Measurements from ENCODE around the gene CCDC13.

Gene CCDC13

DNA sequence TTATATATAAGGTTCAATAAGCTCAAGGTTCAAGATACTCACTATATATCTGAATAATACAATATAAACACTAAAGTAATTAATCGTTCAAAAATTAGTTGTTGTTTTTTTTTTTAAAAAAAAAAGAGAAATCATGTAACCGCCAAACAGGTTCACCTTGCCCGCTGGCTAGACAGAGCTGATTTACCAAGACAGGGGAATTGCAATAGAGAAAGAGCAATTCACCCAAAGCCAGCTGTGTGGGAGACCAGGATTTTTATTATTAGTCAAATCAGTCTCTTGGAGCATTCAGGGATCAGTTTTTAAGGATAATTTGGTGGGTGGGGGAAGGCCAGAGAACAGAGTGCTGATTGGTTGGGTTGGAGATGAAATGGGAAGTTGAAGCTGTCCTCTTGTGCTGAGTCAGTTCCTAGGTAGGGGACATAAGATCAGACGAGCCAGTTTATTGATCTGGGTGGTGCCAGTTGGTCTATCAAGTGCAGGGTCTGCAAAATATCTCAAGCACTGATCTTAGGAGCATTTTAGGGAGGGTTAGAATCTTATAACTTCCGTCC, 23.4 kb upstream of the CCDC13 start:
- no peaks in the 10 kb centered on the region for H3K9me3 ChIP-seq (ENCODE audit: control insufficient read depth in 2 of 2, low read length in 2 of 2)
- peaks cover 15% of the 10 kb centered on the region for H3K4me1 ChIP-seq (ENCODE audit: control insufficient read depth, insufficient read depth, low read length)
- H3K27ac ChIP-seq (ENCODE audit: low read length), result no peak overlapping the region
- no peak overlapping the region for H3K4me3 ChIP-seq (ENCODE audit: low read length in 2 of 2)
- H3K9ac ChIP-seq (ENCODE audit: low read length in 2 of 2), result no peak overlapping the region
- H3K36me3 ChIP-seq (ENCODE audit: control insufficient read depth in 2 of 2, insufficient read depth in 2 of 2, low read length in 2 of 2), result peaks cover 6 to 8% of the 10 kb centered on the region in 2 donors
- H3K27me3 ChIP-seq (ENCODE audit: control insufficient read depth in 1 of 2, insufficient read depth in 2 of 2, low read length in 2 of 2), result no peaks in the 10 kb centered on the region

DNA sequence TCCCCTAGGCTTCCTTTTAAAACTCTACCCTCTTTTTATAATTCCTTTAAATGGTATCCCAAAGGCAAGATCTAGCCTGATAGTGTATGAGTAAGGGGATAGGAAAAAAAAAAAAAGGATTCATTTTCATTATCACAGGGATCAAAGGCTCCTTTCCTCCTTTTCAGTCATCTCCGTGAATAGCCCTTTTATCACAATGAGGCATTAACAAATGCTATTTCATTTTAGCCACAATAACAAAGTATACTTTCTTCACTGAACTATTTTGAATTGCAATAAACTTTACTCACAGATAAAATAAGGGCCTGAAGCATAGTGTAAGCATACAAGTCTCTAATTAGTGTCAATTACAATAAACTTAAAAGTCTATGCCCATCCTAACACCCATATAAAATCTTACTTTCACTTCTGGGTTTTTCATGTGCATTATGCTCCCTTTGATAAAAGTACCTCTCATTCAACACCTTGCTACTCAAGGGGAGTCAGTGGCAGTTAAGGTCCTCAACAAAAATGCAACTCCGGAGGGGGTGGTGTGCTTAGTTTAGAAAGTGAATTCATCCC, 22.6 kb upstream of the CCDC13 start:
- Histone ChIP-seq H3K27ac (ENCODE audit: low read length) (no peak overlapping the region), H3K36me3 (ENCODE audit: control insufficient read depth in 2 of 2, insufficient read depth in 2 of 2, low read length in 2 of 2) (peaks cover 6 to 8% of the 10 kb centered on the region in 2 donors), H3K9ac (ENCODE audit: low read length in 2 of 2) (no peak overlapping the region)

DNA sequence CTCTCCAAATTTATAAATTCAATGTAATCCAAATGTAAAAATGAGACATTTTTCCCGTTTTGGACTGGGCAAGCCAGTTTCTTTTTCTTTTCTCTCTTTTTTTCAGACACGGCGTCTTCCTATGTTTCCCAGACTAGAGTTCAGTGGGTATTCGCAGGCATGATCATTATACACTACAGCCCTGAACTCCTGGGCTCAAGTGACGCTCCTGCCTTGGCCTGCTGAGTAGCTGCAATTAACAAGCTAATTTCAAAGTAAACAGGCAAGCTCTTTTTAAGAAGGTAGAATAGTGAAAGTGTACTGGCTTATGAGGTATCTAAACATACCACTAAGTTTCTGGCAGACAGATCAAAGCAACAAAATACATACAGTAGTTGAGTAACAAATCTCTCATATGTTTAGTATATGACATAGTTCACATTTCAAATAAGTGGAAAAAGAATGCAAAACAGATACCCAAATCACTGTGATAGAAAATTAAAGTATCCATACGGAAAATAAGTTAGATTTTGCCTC, 17.7 kb upstream of the CCDC13 start:
- H3K4me3 ChIP-seq (ENCODE audit: low read length in 2 of 2), result no peak overlapping the region
- no peaks in the 10 kb centered on the region for H3K27me3 ChIP-seq (ENCODE audit: control insufficient read depth in 1 of 2, insufficient read depth in 2 of 2, low read length in 2 of 2)
- H3K36me3 ChIP-seq (ENCODE audit: control insufficient read depth in 2 of 2, insufficient read depth in 2 of 2, low read length in 2 of 2), result peaks cover 8 to 9% of the 10 kb centered on the region in 2 donors
- H3K9ac ChIP-seq (ENCODE audit: low read length in 2 of 2), result no peak overlapping the region
- H3K9me3 ChIP-seq (ENCODE audit: control insufficient read depth in 2 of 2, low read length in 2 of 2), result no peaks in the 10 kb centered on the region
- no peaks in the 10 kb centered on the region for H3K4me1 ChIP-seq (ENCODE audit: control insufficient read depth, insufficient read depth, low read length)
- H3K27ac ChIP-seq (ENCODE audit: low read length), result no peak overlapping the region

More for the DNA sequence above, 22.6 kb upstream of the CCDC13 start:
- Histone ChIP-seq H3K4me3 (ENCODE audit: low read length in 2 of 2) (no peak overlapping the region), H3K9me3 (ENCODE audit: control insufficient read depth in 2 of 2, low read length in 2 of 2) (no peaks in the 10 kb centered on the region), H3K4me1 (ENCODE audit: control insufficient read depth, insufficient read depth, low read length) (peaks cover 13% of the 10 kb centered on the region), H3K27me3 (ENCODE audit: control insufficient read depth in 1 of 2, insufficient read depth in 2 of 2, low read length in 2 of 2) (no peaks in the 10 kb centered on the region)

GRCh38 chr3:42786631-42787030, 13.6 kb upstream of the CCDC13 start:
- no peaks in the 10 kb centered on the region for H3K27me3 ChIP-seq (ENCODE audit: control insufficient read depth in 1 of 2, insufficient read depth in 2 of 2, low read length in 2 of 2)
- H3K9ac ChIP-seq (ENCODE audit: low read length in 2 of 2), result no peak overlapping the region
- H3K4me1 ChIP-seq (ENCODE audit: control insufficient read depth, insufficient read depth, low read length), result no peaks in the 10 kb centered on the region
- H3K36me3 ChIP-seq (ENCODE audit: control insufficient read depth in 2 of 2, insufficient read depth in 2 of 2, low read length in 2 of 2), result peaks cover 3 to 7% of the 10 kb centered on the region in 2 donors
- no peak overlapping the region for H3K4me3 ChIP-seq (ENCODE audit: low read length in 2 of 2)
- no peak overlapping the region for H3K27ac ChIP-seq (ENCODE audit: low read length)
- H3K9me3 ChIP-seq (ENCODE audit: control insufficient read depth in 2 of 2, low read length in 2 of 2), result no peaks in the 10 kb centered on the region

DNA sequence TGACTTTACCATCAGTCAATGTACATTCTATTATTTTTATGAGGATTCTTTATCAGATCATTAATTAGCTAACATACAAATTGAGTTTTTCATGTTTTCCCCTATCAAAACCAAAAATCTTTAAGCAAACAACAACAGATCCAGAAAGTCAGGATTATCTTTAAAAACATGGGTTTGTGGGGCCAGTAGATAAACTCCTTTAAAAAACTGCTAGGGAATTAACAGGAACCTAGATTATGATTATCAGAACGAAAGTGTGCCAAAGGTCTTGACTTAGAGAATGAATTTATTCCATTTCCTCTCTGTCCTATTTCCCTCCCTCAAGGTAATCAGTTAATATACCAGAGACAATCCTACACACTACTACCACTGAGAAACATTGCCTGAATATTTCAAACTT, 13.2 kb upstream of the CCDC13 start:
- Histone ChIP-seq H3K4me1 (ENCODE audit: control insufficient read depth, insufficient read depth, low read length) (peaks cover under 1% of the 10 kb centered on the region), H3K27me3 (ENCODE audit: control insufficient read depth in 1 of 2, insufficient read depth in 2 of 2, low read length in 2 of 2) (no peaks in the 10 kb centered on the region), H3K36me3 (ENCODE audit: control insufficient read depth in 2 of 2, insufficient read depth in 2 of 2, low read length in 2 of 2) (peaks cover 3 to 7% of the 10 kb centered on the region in 2 donors), H3K9ac (ENCODE audit: low read length in 2 of 2) (no peak overlapping the region), H3K9me3 (ENCODE audit: control insufficient read depth in 2 of 2, low read length in 2 of 2) (no peaks in the 10 kb centered on the region), H3K4me3 (ENCODE audit: low read length in 2 of 2) (no peak overlapping the region), H3K27ac (ENCODE audit: low read length) (no peak overlapping the region)

DNA sequence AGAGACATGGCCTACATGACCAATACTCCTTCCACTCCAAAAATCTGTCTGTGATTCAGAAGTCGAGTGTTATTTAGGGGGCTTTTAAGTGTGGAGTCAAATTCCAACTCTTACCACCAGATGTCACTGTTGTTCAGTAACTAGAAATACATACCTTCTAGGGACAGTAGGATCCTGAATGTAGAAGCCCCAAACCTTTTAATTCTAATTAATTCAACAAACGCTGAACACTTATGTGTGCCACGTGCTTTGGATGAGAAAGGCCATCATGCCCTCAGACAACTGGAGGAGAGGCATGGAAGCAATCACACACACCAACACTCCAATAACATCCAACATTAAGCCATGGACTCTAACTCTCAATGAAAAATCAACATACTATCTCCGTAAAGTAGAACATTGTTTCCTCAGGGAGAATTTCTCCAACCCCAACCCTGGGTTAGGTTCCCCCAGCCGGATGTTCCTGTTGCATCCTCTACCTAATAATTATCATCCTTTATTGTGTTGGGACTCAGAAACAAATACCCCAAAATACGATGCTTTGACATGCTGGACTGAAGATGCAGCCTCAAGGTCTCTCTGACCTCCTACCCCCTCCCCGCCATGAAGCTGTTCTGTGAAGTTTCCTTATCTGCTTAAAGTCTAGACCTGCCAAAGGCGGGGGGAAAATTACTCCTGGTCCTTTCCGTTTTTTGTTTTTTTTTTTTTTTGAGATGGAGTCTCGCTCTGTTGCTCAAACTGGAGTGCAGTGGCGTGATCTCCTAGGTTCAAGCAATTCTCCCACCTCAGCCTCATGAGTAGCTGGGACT, 8.0 kb upstream of the CCDC13 start:
- H3K9ac ChIP-seq (ENCODE audit: low read length in 2 of 2), result no peak overlapping the region
- H3K4me1 ChIP-seq (ENCODE audit: control insufficient read depth, insufficient read depth, low read length), result peaks cover 29% of the 10 kb centered on the region
- peaks cover 3 to 7% of the 10 kb centered on the region in 2 donors for H3K36me3 ChIP-seq (ENCODE audit: control insufficient read depth in 2 of 2, insufficient read depth in 2 of 2, low read length in 2 of 2)
- no peak overlapping the region for H3K4me3 ChIP-seq (ENCODE audit: low read length in 2 of 2)
- H3K27ac ChIP-seq (ENCODE audit: low read length), result peak overlapping the region; percentile 71
- H3K27me3 ChIP-seq (ENCODE audit: control insufficient read depth in 1 of 2, insufficient read depth in 2 of 2, low read length in 2 of 2), result no peaks in the 10 kb centered on the region
- H3K9me3 ChIP-seq (ENCODE audit: control insufficient read depth in 2 of 2, low read length in 2 of 2), result no peaks in the 10 kb centered on the region

- H3K4me3 ChIP-seq (ENCODE audit: low read length in 2 of 2), result no peak overlapping the region
- peak overlapping the region; percentile 71 for H3K27ac ChIP-seq (ENCODE audit: low read length)
- peaks cover 3 to 4% of the 10 kb centered on the region in 2 donors for H3K36me3 ChIP-seq (ENCODE audit: control insufficient read depth in 2 of 2, insufficient read depth in 2 of 2, low read length in 2 of 2)
- no peaks in the 10 kb centered on the region for H3K9me3 ChIP-seq (ENCODE audit: control insufficient read depth in 2 of 2, low read length in 2 of 2)
- H3K27me3 ChIP-seq (ENCODE audit: control insufficient read depth in 1 of 2, insufficient read depth in 2 of 2, low read length in 2 of 2), result no peaks in the 10 kb centered on the region
- peaks cover 29% of the 10 kb centered on the region for H3K4me1 ChIP-seq (ENCODE audit: control insufficient read depth, insufficient read depth, low read length)
- H3K9ac ChIP-seq (ENCODE audit: low read length in 2 of 2), result peak overlapping the region in 1 of 2 donors; percentile 2
Observed at GRCh38 chr3:42780398-42780797, 7.3 kb upstream of the CCDC13 start.

- Histone ChIP-seq H3K4me3 (ENCODE audit: low read length in 2 of 2) (no peak overlapping the region), H3K36me3 (ENCODE audit: control insufficient read depth in 2 of 2, insufficient read depth in 2 of 2, low read length in 2 of 2) (peaks cover 3 to 4% of the 10 kb centered on the region in 2 donors), H3K9me3 (ENCODE audit: control insufficient read depth in 2 of 2, low read length in 2 of 2) (no peaks in the 10 kb centered on the region), H3K4me1 (ENCODE audit: control insufficient read depth, insufficient read depth, low read length) (peaks cover 29% of the 10 kb centered on the region), H3K27me3 (ENCODE audit: control insufficient read depth in 1 of 2, insufficient read depth in 2 of 2, low read length in 2 of 2) (no peaks in the 10 kb centered on the region), H3K9ac (ENCODE audit: low read length in 2 of 2) (peak overlapping the region in 1 of 2 donors; percentile 29), H3K27ac (ENCODE audit: low read length) (peak overlapping the region; percentile 71)
Observed at GRCh38 chr3:42778644-42779043, 5.6 kb upstream of the CCDC13 start.

DNA sequence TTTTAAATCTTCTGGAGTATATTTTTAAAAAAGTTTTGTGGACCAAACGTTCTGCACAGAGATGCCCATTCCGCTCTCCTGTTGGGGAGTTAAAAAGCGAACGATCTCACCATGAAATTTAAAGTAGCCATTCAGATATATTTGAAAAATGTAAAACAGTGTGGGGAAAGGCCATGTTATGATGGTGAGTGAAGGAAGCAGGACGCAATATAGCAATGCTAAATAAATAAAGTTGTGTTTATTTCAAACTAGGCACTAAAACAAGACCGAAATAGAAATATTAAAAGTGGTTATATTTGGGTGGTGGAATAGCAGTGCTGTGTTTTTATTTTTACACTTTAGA, 327 bp upstream of the CCDC13 start:
- peak overlapping the region; percentile 55 for H3K27ac ChIP-seq (ENCODE audit: low read length)
- no peaks in the 10 kb centered on the region for H3K36me3 ChIP-seq (ENCODE audit: control insufficient read depth in 2 of 2, insufficient read depth in 2 of 2, low read length in 2 of 2)
- no peaks in the 10 kb centered on the region for H3K9me3 ChIP-seq (ENCODE audit: control insufficient read depth in 2 of 2, low read length in 2 of 2)
- peak overlapping the region; percentile 84 for H3K9ac ChIP-seq (ENCODE audit: low read length in 2 of 2)
- no peaks in the 10 kb centered on the region for H3K27me3 ChIP-seq (ENCODE audit: control insufficient read depth in 1 of 2, insufficient read depth in 2 of 2, low read length in 2 of 2)
- H3K4me1 ChIP-seq (ENCODE audit: control insufficient read depth, insufficient read depth, low read length), result peaks cover 17% of the 10 kb centered on the region
- peak overlapping the region; percentile 77 to 86 for H3K4me3 ChIP-seq (ENCODE audit: low read length in 2 of 2)

GRCh38 chr3:42771271-42771670, 1.8 kb downstream of the CCDC13 start:
- no peaks in the 10 kb centered on the region for H3K36me3 ChIP-seq (ENCODE audit: control insufficient read depth in 2 of 2, insufficient read depth in 2 of 2, low read length in 2 of 2)
- no peak overlapping the region for H3K27ac ChIP-seq (ENCODE audit: low read length)
- H3K27me3 ChIP-seq (ENCODE audit: control insufficient read depth in 1 of 2, insufficient read depth in 2 of 2, low read length in 2 of 2), result no peaks in the 10 kb centered on the region
- peaks cover 7% of the 10 kb centered on the region for H3K4me1 ChIP-seq (ENCODE audit: control insufficient read depth, insufficient read depth, low read length)
- no peak overlapping the region for H3K4me3 ChIP-seq (ENCODE audit: low read length in 2 of 2)
- no peaks in the 10 kb centered on the region for H3K9me3 ChIP-seq (ENCODE audit: control insufficient read depth in 2 of 2, low read length in 2 of 2)
- H3K9ac ChIP-seq (ENCODE audit: low read length in 2 of 2), result no peak overlapping the region

Data from stomach smooth muscle (tissue), 2 donors.